ENCODE data around the gene OLFM1.
A peak's percentile ranks its signal among the peaks of the same experiment; 100 is the strongest.

Gene OLFM1

DNA sequence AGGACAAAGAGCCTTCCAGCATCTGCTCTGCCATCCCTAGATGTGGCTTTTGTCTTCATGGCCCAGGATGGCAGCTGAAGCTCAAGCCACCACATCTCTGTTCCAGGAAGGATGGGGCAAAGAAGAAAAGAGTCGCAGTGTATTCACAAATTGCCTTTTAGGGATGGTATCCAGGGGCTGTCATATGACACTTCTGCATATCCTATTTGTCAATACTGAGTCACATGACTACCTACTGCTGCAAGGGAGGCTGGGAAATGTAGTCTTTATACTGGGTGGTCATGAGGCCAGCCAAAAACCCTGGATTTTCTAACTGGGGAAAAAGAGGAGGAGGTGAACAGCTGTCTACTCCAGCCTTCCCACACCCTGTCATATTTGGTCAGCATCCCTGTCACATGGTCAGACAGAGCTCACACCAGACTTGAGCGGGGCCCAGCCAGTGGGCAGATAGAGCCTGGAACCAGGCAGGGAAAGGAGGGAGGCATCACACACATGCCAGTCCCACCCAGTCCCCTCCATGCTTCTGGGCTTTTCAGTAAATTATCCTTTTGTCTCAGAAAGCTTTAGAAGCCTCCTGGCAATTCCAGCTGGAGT, 52.0 kb downstream of the OLFM1 start:
- TF ChIP-seq EGR1 (IDR thresholded peaks at IDR 0.05) (no peak), TAF1 (IDR thresholded peaks at IDR 0.05; ENCODE audit: low read depth) (no peak), TCF12 (IDR thresholded peaks at IDR 0.05; ENCODE audit: low read depth) (no peak), NFIC (IDR thresholded peaks at IDR 0.05) (no peak), TEAD4 (IDR thresholded peaks at IDR 0.05) (no peak), RAD21 (IDR thresholded peaks at IDR 0.05; ENCODE audit: low read depth) (no peak)
- TF ChIP-seq, protein P1, sequence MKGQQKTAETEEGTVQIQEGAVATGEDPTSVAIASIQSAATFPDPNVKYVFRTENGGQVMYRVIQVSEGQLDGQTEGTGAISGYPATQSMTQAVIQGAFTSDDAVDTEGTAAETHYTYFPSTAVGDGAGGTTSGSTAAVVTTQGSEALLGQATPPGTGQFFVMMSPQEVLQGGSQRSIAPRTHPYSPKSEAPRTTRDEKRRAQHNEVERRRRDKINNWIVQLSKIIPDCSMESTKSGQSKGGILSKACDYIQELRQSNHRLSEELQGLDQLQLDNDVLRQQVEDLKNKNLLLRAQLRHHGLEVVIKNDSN (IDR thresholded peaks at IDR 0.05), result peak; percentile 83
- TF ChIP-seq, protein P2, sequence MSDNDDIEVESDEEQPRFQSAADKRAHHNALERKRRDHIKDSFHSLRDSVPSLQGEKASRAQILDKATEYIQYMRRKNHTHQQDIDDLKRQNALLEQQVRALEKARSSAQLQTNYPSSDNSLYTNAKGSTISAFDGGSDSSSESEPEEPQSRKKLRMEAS (IDR thresholded peaks at IDR 0.05), result no peak

- TF ChIP-seq ZBTB7A (IDR thresholded peaks at IDR 0.05; ENCODE audit: low read depth) (no peak), RAD21 (IDR thresholded peaks at IDR 0.05; ENCODE audit: low read depth) (no peak), EP300 (IDR thresholded peaks at IDR 0.05; ENCODE audit: borderline replicate concordance) (no peak), FOXM1 (IDR thresholded peaks at IDR 0.05; ENCODE audit: borderline replicate concordance, low read depth) (no peak), YY1 (IDR thresholded peaks at IDR 0.05; ENCODE audit: low read depth) (no peak), TCF12 (IDR thresholded peaks at IDR 0.05; ENCODE audit: low read depth) (no peak), NFIC (IDR thresholded peaks at IDR 0.05) (no peak), CEBPB (IDR thresholded peaks at IDR 0.05) (no peak)
- TF ChIP-seq, protein P1 (IDR thresholded peaks at IDR 0.05), result no peak
- TF ChIP-seq, protein P2 (IDR thresholded peaks at IDR 0.05), result no peak
These were observed 53.8 kb downstream of the OLFM1 start for GRCh38 chr9:135141183-135141774.

- TF ChIP-seq ZBTB7A (IDR thresholded peaks at IDR 0.05; ENCODE audit: low read depth) (no peak), EGR1 (IDR thresholded peaks at IDR 0.05) (no peak)
- TF ChIP-seq, protein P2 (IDR thresholded peaks at IDR 0.05), result no peak
These were observed 57.2 kb downstream of the OLFM1 start for GRCh38 chr9:135144581-135145170.

- TF ChIP-seq EP300 (IDR thresholded peaks at IDR 0.05; ENCODE audit: borderline replicate concordance) (no peak), FOXM1 (IDR thresholded peaks at IDR 0.05; ENCODE audit: borderline replicate concordance, low read depth) (no peak), YY1 (IDR thresholded peaks at IDR 0.05; ENCODE audit: low read depth) (no peak), TAF1 (IDR thresholded peaks at IDR 0.05; ENCODE audit: low read depth) (no peak), CREB1 (IDR thresholded peaks at IDR 0.05; ENCODE audit: low read depth) (no peak), EGR1 (IDR thresholded peaks at IDR 0.05) (no peak), ZBTB7A (IDR thresholded peaks at IDR 0.05; ENCODE audit: low read depth) (no peak)
These were observed 57.8 kb downstream of the OLFM1 start for GRCh38 chr9:135145312-135145711.

DNA sequence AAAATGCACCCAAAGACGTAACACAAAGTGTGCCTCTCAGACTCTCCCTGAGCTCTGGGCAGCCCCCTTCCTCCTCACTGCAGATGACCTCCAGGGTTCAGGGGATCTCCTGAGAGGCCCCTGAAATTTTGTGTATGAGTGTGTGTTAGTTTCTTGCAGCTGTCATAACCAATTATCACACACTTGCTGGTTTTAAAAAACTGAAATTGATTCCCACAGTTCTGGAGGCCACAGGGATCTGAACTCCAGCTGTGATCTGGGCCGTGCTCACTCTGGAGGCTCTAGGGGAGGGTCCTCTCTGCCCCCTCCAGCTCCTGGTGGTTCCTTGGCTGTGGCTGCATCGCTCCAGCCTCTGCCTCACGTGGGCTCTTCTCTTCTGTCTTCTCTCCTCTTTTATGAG, 58.8 kb downstream of the OLFM1 start:
- no peak for TF ChIP-seq REST (IDR thresholded peaks at IDR 0.05; ENCODE audit: low read depth)
- TF ChIP-seq TCF12 (IDR thresholded peaks at IDR 0.05; ENCODE audit: low read depth), result no peak
- TF ChIP-seq TEAD4 (IDR thresholded peaks at IDR 0.05), result no peak
- TF ChIP-seq NFIC (IDR thresholded peaks at IDR 0.05), result no peak
- TF ChIP-seq RAD21 (IDR thresholded peaks at IDR 0.05; ENCODE audit: low read depth), result no peak

DNA sequence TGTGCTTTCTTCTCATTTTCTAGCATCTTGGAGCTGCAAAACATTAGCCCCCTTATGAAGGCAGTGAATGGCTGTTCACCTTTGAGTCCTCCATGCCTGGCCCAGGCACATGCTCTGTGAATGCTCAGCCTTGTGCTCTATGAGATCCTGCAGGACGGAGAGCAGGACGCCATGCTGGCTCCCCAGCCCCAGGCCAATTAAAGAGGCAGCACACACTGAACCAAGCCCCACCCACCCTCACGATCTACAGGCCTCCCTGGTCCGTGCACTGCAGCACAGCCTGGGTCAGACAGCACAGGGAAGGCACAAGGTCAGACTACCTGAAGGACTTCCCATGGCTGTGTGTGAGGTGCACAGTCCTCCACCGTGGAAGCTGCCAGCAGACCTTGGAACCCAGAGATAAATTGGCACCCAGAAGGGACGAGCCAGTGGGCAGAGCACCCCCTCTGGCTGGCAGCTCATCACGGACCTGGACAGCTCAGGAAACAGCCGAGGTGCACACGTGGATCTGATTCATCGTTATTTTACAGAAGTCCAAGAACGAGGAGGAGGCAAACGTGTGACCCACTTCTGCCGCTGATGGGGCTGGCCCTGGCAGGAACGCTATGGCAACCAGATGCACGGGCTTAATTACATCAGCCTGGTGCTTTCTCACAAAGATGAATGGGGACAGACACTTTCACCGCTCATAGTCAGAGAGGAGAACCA, 59.5 kb downstream of the OLFM1 start:
- TF ChIP-seq EP300 (IDR thresholded peaks at IDR 0.05; ENCODE audit: borderline replicate concordance) (no peak), YY1 (IDR thresholded peaks at IDR 0.05; ENCODE audit: low read depth) (no peak), TEAD4 (IDR thresholded peaks at IDR 0.05) (no peak), CEBPB (IDR thresholded peaks at IDR 0.05) (no peak), ZBTB7A (IDR thresholded peaks at IDR 0.05; ENCODE audit: low read depth) (no peak), TCF12 (IDR thresholded peaks at IDR 0.05; ENCODE audit: low read depth) (no peak), NFIC (IDR thresholded peaks at IDR 0.05) (no peak), CREB1 (IDR thresholded peaks at IDR 0.05; ENCODE audit: low read depth) (no peak), EGR1 (IDR thresholded peaks at IDR 0.05) (no peak), FOXM1 (IDR thresholded peaks at IDR 0.05; ENCODE audit: borderline replicate concordance, low read depth) (no peak), REST (IDR thresholded peaks at IDR 0.05; ENCODE audit: low read depth) (no peak), RAD21 (IDR thresholded peaks at IDR 0.05; ENCODE audit: low read depth) (no peak), TAF1 (IDR thresholded peaks at IDR 0.05; ENCODE audit: low read depth) (no peak)
- TF ChIP-seq, protein P2 (IDR thresholded peaks at IDR 0.05), result no peak
- TF ChIP-seq, protein P1 (IDR thresholded peaks at IDR 0.05), result no peak

Measured in Ishikawa (cell line).